CD4-positive, alpha-beta T cell treated with Interleukin-15 for 4 hours (primary cell): ENCODE measurements around the gene DACH1.
"Not testable (repeated sequence)": the region's sequence is repeated elsewhere in the genome, so short reads cannot be mapped to it uniquely, and the experiment has no call there.

Source experiments
- DNase-seq: peaks from one replicate; pipeline ENCODE4 v3.0.0-alpha.2; 2020; ENCODE audit warnings: low spot score

The DACH1 gene

DNA sequence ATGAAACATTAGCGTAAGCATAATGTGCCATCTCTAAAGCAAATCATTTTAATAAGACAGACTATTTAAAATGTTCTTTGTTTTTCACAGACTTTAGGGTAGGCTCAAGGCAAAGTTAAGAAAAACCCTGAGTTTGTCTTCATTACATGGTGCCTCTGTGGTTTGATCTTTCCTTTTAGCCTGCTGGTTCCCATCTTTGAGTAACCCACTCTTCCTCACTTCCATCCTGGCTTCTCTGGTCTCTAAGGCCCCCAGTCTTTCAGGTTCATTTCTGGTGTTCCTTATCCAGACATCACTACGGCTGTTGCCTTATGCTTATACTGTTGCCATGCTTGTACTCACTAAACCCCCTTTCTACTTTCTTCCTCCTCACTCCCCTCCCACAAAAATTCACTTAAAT lies 38.4 kb downstream of the DACH1 start:
- no peak for DNase-seq

DNA sequence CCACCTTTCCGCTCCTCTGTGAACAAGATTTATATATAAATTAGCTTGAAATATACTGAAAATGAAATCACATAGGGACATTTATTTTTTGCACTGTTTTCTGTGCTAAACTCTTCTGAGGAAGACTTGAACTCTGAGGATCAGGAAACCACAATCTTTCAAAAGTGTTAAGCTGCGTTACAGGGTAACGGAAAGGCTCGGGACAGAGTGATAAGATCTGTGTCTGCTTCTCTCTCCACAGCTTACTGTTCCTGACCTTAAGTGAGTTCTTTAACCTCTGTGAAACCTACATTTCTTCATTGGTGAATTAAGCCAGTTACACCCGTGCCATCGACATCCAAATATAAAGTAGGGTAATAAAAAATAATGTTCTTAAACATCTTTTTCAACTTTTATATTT lies 38.9 kb downstream of the DACH1 start:
- DNase-seq: no peak

DNA sequence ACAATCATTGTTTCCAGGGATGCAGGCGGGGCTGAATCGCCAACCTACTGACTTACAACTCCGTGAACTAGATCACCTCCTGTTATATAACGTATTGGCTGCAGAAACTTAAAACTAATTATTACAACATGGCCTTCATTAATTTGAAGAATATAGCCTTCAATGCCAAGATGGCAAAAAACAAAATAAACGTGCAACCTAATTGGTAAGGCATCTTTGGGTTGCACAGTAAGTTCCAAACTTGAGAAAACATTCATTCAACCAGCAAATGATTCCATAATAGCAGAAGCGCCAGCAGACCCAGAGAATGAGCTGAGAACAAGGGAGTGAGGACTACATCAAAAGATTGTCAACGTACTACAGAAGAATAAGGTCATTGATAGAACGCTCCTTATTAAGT lies 39.8 kb downstream of the DACH1 start:
- DNase-seq: no peak

DNA sequence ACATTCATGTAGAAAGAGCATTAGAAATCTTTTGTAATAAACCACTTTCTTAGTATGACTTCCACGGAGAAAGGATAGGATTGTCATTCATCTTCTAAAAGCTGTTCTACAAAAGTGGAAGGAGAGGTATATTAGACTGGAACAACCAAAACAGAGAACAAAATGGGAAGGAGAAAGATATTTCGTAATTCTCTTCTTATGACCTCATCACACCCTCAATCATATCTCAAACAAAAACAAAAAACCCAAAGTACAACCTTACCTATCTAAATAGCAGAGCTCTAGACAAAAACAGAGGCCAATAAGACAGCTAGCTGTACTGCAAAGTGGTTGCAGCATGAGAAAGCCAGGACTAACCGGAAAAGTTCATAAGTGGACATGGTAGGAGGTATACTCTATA lies 46.3 kb downstream of the DACH1 start:
- no peak for DNase-seq

DNA sequence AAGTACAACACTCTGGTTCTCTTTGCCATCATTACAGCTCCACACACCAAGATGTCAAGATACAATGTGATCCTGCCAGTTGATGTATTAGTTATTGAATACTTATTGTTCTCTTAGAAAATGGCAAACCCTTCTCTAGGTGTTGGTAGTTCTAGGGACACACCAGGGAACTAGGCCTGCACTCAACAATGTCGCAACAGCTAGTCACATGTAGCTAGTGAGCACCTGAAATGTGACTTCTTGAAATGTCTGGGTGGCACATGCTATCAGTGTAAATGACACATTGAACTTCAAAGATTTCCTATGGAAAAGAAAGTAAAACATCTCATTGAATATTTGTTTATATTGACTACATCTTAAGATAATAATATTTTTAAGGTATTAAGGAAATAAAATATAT lies 49.7 kb downstream of the DACH1 start:
- DNase-seq: no peak

DNA sequence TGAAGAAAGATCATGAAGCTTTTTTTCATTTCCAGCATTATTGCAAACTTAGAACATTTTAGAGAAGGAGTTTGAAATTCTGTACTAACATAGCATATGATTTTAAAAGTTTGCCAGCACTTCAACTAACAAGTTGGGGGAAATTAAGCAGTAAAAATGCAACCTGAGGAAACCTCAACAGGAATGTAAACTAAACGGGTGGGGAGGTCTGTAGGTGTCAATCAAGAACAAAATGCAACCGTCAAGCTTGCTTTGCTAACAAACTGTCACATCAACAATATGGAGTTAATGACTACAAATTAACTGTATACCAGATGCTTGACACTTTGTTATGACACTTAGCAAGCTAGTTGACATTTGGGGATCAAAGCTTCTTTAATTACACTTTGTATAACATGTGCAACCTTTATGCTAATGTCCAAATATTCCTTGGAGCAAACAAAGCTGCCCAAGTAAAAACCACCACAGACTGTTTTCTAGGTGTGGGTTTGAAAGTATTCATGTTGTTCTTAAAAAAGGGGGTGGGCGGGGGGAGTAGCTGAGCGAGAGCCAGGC lies 52.1 kb downstream of the DACH1 start:
- no peak for DNase-seq

DNA sequence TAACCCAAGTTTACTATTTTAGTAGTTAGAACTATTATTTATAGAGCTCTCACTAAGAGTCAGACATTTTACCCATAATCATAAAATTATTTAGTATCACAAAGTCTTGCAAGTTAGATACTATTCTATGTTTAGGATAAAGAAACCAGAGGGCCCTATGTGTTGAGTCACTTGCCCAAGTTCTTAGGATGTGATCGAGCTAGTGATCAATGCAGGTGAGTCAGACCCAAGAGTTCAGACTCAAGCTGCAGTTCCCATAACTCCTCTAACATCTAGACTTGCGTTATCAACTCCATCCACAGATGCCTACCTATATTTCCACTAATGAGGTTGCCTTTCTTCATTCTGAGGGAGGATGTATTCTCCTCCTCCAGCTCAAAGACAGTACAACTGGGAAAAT lies 53.8 kb downstream of the DACH1 start:
- no peak for DNase-seq

DNA sequence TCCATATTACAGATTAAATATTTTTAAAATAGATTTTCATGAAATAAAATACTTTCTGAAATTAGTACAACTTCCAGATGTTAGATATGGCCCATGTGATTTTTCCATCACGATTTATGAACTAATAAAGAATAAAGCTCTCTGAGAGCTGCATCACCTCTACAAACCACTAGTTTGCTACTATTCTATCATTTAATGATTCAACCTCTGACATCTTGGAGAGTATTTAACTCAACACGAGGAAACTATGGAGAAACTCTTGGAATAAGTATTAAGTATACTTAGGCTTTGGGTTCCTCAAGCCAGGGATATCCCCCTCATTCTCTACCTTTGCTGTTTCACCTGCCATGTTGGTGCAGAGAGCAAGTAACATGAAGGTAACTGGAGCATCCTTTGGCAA lies 55.7 kb downstream of the DACH1 start:
- DNase-seq: no peak

DNA sequence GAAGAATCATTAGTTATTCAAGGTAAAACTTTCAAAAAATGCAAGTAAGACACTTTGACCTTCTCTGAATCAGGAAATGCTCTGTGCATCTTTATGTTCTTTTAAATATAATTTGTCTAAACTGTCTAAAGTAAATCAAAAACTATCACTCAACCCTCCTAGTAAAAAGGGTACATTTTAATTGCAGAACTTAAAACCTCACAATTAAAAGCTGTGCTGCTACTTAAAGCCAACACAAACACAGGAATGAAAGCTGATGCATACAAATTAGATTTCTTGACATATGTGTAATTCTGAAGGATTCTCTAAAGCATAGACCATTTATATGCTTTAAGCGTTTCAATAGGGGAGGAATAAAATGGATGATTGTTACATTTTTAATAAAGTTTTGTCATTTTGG lies 58.3 kb downstream of the DACH1 start:
- no peak for DNase-seq

DNA sequence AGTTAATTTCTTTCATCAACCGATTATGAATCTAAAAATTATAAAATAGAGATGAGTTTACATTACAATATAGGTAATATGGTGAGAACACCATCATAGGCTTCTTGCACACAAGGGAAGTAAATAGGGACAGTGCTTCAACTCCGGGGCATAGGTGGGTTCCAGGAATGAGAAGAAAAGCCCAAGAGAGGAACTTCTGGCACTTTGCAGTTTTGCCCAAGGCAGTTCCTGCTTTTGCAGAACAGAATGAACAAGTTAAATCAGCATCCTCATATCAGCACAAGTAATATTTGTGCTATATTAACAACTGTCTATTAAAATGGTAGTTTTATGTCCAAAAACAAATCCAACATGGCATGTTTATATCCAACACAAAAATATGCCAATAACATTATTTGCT lies 60.1 kb downstream of the DACH1 start:
- DNase-seq: no peak

DNA sequence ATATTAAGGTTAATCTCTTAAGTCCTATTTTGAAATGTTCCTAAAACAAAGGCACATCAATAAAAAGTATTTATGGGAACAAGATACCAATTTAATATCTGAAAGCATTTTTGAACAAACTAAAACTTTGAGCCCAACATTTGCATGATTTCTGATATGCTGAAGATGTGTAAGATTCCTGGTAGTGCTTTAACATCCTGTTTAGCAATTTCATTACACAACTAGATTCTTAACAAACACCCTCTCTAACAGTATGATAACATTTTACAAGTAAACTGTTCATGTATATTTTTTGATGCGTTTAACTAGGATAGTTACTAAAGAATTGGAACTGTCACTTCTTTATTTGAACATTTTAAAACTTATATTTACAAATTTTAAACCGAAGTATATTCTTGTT lies 63.9 kb downstream of the DACH1 start:
- no peak for DNase-seq

DNA sequence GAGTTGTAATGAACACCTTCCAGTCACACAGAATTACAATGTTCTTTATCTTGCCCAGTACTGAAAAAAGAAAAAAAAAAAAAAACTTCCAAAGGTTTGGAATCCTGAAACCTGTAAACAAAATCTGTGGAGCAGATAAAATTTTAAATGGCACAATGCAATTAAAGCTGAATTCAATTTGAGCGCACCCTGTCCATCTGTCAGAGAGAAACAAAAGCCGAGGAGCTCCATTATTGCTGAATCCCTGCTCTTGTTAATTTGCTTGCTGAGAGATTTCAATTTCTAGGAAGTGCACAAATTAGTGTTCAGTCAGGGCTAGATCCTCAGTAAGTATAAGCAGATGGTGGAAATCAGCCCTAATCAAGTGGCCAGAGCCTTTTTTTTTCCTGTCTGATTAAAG lies 65.2 kb downstream of the DACH1 start:
- DNase-seq: no peak

DNA sequence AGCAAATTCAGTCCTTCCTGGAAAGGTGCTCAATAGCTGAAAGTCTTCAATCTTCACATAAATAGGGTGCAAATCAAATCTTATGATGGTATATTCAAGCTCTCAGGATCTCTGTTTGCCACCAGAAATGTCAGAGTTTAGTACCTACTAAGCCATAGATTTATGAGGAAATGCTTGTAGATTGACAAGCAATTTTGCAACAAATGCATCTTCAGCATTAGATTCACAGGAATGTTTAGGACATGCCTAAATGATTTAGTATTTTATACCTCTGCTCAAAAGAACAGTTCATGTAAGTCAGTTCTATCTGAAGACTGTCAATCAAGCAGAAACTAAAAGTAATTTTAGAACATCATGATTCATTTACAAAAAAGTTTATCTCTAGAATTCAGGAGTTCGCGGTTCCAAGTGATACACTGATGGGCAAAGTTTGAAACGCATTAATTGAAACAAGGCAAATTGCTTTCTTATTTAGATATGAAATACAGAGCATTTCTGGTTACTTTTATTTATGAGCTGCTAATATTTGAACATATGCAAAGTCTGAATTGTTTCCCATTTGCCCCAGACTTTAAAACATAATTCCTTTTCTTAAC lies 65.7 kb downstream of the DACH1 start:
- DNase-seq: no peak

DNA sequence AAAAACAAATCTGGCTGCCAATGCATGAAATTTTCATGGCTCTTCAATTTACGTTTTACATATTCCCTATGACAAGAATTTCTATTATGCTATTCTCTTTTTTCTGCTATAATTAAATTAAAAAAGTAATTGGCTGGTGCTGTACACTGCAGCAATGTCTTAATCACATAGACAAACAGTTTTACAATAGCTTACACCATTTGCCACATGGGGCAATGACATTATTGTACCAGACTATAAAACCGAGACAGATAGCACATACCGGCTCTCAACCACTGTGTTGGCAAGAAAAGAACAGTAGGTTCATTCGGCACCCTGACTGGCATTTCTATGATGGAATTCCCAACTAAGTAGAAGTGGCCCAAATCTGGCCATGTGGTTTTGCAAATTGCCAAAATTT lies 67.7 kb downstream of the DACH1 start:
- no peak for DNase-seq

DNA sequence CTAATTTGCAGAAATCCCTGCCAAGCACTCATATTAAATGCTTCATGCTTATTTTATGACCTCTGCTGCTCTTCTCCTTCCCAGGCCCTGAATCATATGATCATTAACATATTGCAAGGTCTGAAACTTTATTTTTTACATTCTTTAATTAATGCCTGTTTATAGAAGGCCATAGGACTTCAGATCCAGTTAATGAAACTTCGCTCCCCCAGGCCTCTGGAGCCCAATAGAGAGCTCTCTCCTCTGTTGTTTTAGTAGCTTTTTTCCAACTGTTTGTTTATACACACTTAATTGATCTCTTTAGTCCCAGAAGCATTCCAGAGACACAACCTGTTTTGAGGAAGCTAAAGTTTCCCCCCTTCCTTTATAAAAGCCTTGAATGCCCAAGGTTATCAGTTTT lies 68.3 kb downstream of the DACH1 start:
- DNase-seq: no peak

DNA sequence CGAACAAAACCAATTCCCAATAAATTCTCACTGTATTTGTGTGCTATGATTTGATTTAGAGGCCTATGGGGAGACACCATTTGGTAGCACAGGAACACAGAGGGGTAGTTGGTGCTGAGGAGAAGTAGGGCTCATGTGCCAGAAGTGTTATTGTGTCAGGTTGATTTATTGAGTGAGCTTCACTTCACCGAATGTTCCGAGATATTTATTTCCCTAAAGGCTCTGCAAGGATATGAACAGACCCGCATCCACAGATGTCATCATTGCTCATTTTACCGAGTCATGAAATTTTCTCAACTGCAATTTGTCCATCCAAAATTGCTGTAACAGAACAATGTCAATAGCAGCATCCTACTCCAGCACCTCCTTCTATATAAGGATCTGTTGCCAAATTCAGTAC lies 69.5 kb downstream of the DACH1 start:
- DNase-seq: no peak

DNA sequence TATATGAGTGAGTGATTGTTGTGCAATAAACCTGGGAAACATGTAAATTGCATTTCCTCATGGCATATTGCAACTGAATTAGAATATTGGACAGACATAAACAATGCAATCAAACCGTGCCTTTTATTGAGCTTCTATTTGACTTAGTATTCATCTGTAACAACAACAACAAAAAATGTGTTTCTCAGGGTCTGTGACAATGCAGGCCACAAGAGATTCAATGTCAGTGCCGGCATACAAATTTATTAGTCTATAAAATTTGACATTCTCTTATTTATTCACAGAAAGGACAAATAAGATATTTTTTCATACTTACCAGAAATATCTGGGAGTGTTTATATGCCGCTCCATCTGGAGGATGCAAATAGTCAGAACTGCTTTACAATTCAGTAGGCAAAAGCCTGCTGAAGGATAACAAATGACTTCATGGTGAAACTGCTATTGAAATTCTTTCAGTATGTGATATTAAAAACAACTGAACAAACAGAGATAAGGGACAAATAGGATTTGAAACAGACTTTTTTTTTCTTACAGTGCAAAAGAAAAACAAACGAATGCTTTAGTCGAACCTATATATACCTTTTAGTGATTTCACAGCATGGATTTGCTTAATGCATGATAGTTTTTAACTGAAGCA lies 77.2 kb downstream of the DACH1 start:
- no peak for DNase-seq

DNA sequence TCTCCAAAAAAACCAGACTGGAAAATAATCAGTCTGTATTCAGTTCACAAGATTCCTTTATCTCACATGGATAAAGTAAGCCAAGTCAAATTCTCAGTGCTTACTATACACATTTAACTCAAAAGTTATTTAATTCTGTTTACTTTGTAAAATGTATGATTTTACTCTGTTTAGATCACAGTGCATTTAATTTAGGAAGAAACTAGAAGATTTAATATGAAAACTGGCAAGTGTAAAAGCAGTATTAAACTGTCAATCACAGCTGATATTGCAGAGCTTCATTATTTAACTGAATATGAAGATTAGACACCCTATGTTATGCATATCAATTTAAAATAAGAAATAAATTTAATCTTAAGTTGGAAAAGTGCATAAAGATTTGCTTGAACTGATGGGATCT lies 78.0 kb downstream of the DACH1 start:
- DNase-seq: no peak

DNA sequence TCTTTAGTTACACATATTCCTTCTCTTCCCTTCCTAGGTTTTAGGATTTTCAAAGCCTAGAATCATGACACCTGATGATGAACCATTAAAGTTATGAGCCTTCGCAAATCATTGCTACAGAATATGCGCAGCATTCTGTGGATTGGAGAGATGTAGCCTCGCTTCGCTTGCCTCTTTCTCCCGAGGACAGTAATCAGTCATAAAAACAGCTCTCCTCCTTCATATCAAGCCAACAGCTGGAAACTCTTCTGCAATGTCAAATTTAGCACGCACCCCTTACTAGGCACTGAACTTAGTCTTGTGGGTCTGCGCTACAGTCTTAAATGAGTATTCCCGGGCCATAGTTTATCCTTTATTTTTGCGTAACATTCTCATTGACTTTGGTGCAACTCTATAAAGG lies 79.6 kb downstream of the DACH1 start:
- DNase-seq: no peak

DNA sequence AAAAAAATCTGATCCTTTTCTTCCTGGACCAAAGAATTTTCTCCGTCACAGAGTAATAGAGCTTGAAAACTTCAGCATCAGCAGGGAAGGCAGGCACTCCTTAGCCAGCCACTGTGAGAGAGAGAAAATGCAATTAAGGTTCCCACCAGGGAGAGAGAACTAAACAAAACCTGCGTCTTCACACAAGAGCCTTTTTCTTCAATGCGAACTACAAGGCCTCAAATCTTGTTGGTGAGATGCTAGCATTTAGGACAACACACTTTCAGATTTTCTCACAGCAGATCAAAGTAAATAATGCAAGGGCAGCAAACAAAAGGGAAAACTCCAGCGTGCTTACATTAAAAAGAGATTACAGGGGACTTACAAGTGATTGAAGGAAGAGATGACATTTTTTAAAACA lies 80.1 kb downstream of the DACH1 start:
- no peak for DNase-seq

DNA sequence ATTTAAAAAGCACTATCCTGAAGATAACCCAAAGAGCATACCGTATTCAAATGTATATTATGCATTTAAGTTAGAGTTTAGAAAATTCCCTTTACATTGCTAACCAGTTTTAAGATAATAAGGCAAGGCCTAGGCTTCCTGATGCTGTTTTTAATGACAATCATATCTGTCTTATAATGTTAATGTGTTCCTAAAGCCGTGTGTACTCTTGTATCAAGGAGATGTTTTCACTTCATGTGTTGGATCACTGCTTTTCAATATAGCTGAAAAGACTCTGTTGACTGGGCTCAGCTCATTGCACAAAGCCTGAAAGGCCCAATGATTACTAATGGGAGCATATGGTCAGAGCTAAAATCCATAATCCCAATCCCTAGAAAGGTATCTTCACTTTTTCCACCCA lies 81.6 kb downstream of the DACH1 start:
- no peak for DNase-seq

DNA sequence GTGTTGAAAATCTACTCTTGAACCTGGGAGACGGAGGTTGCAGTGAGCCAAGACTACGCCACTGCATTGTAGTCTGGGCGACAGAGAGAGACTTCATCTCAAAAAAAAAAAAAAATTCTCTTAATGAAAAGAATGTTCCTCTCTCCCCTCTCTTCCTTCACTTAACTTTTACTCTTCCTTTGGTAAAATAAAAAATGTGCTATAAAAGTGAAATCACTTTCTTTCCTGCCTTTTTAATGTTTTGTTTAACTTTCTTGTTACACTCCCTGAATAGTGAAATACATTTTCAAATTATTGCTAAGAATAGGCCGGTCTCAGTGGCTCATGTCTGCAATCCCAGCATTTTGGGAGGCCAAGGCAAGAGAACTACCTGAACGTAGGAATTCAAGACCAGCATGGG lies 86.5 kb downstream of the DACH1 start:
- no peak for DNase-seq

DNA sequence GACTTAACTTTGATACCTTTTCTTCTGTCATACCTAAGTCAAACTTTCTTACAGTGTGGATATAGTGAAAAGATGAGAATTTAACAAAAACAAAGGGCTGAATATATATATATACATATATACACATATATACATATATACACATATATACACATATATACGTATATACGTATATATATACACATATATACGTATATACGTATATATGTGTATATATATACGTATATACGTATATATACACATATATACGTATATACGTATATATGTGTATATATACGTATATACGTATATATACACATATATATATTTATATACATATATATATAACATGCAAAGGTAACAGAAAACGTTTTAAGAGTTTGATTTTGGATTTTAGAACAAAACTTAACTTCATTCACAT lies 88.0 kb downstream of the DACH1 start:
- DNase-seq: not testable (repeated sequence)

DNA sequence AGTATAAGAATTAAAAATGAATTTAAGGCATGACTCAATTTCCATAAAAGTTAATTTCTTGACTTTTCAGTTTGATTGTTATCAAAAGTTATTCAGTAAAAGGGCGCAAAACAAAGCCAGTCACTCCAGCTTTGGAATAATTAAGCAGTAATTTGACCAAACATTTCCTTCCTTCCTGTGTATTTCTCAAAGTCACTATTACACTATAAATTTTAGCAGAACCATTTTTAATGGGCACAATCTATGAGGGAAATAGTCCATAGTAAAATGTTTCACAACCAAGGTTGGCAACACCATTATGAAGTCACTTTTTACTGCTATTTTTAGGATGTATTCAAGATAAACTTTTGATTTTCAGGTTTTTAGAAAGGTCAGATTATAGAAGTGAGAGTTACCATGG lies 91.0 kb downstream of the DACH1 start:
- DNase-seq: no peak
